ENCODE data around the gene ATAD3B.
A peak's percentile ranks its signal among the peaks of the same experiment; 100 is the strongest.

Gene ATAD3B

GRCh38 chr1:1511533-1512285 lies 40.1 kb downstream of the ATAD3B start, which contains the start of gene ATAD3A (continued):
- TF ChIP-seq ZBTB26 (tag by site-specific recombination; optimal IDR thresholded peaks at IDR 0.05): peak; percentile 99
- no peak for TF ChIP-seq ZNF585B (tag by site-specific recombination; IDR thresholded peaks at IDR 0.05)
- TF ChIP-seq ZNF596 (tag by site-specific recombination; IDR thresholded peaks at IDR 0.05): peak; percentile 8; the same call in 1 of the 2 replicates
- TF ChIP-seq KLF16 (tag by site-specific recombination; IDR thresholded peaks at IDR 0.05): peak; percentile 94; the same call in 1 of the 2 replicates
- peak; percentile 96; the same call in 1 of the 2 replicates for TF ChIP-seq ZNF391 (tag by site-specific recombination; IDR thresholded peaks at IDR 0.05; ENCODE audit: borderline replicate concordance, low read depth)
- TF ChIP-seq ZBTB7A (tag by site-specific recombination; IDR thresholded peaks at IDR 0.05; ENCODE audit: low read depth): peak; percentile 98
- TF ChIP-seq REST (tag by site-specific recombination; IDR thresholded peaks at IDR 0.05): no peak; the same call in 1 of the 2 replicates
- TF ChIP-seq REPIN1 (tag by site-specific recombination; IDR thresholded peaks at IDR 0.05; ENCODE audit: low read depth): no peak
- TF ChIP-seq ZNF747 (tag by site-specific recombination; IDR thresholded peaks at IDR 0.05): no peak
- no peak for TF ChIP-seq GLI2 (tag by site-specific recombination; IDR thresholded peaks at IDR 0.05; ENCODE audit: borderline replicate concordance, low read depth)
- no peak for TF ChIP-seq ZNF214 (tag by site-specific recombination; IDR thresholded peaks at IDR 0.05; ENCODE audit: borderline replicate concordance)
- peak; percentile 98 for TF ChIP-seq ZEB2 (tag by site-specific recombination; IDR thresholded peaks at IDR 0.05)
- peak; percentile 97 for TF ChIP-seq ZBTB21 (tag by site-specific recombination; IDR thresholded peaks at IDR 0.05)
- TF ChIP-seq ZNF174 (tag by site-specific recombination; IDR thresholded peaks at IDR 0.05): no peak
- TF ChIP-seq, protein P1, sequence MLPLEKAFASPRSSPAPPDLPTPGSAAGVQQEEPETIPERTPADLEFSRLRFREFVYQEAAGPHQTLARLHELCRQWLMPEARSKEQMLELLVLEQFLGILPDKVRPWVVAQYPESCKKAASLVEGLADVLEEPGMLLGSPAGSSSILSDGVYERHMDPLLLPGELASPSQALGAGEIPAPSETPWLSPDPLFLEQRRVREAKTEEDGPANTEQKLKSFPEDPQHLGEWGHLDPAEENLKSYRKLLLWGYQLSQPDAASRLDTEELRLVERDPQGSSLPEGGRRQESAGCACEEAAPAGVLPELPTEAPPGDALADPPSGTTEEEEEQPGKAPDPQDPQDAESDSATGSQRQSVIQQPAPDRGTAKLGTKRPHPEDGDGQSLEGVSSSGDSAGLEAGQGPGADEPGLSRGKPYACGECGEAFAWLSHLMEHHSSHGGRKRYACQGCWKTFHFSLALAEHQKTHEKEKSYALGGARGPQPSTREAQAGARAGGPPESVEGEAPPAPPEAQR (tag by site-specific recombination; IDR thresholded peaks at IDR 0.05): 0 out of 2 replicates have a peak, but pooled peaks have one; percentile 31
- TF ChIP-seq TSHZ1 (tag by site-specific recombination; IDR thresholded peaks at IDR 0.05; ENCODE audit: borderline replicate concordance): peak; percentile 43; the same call in 1 of the 2 replicates
- TF ChIP-seq FEZF1 (tag by site-specific recombination; IDR thresholded peaks at IDR 0.05): peak; percentile 20; the same call in 1 of the 2 replicates
- TF ChIP-seq ZNF558 (tag by site-specific recombination; IDR thresholded peaks at IDR 0.05): no peak
- peak; percentile 98 for TF ChIP-seq IKZF3 (tag by site-specific recombination; IDR thresholded peaks at IDR 0.05)
- no peak for TF ChIP-seq ZNF132 (tag by site-specific recombination; IDR thresholded peaks at IDR 0.05; ENCODE audit: borderline replicate concordance)
- TF ChIP-seq, protein P2, sequence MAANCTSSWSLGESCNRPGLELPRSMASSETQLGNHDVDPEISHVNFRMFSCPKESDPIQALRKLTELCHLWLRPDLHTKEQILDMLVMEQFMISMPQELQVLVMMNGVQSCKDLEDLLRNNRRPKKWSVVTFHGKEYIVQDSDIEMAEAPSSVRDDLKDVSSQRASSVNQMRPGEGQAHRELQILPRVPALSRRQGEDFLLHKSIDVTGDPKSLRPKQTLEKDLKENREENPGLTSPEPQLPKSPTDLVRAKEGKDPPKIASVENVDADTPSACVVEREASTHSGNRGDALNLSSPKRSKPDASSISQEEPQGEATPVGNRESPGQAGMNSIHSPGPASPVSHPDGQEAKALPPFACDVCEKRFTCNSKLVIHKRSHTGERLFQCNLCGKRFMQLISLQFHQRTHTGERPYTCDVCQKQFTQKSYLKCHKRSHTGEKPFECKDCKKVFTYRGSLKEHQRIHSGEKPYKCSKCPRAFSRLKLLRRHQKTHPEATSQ (tag by site-specific recombination; IDR thresholded peaks at IDR 0.05): peak; percentile 96; the same call in 1 of the 2 replicates
- no peak for TF ChIP-seq ZNF791 (tag by site-specific recombination; IDR thresholded peaks at IDR 0.05)
- TF ChIP-seq, protein P3, sequence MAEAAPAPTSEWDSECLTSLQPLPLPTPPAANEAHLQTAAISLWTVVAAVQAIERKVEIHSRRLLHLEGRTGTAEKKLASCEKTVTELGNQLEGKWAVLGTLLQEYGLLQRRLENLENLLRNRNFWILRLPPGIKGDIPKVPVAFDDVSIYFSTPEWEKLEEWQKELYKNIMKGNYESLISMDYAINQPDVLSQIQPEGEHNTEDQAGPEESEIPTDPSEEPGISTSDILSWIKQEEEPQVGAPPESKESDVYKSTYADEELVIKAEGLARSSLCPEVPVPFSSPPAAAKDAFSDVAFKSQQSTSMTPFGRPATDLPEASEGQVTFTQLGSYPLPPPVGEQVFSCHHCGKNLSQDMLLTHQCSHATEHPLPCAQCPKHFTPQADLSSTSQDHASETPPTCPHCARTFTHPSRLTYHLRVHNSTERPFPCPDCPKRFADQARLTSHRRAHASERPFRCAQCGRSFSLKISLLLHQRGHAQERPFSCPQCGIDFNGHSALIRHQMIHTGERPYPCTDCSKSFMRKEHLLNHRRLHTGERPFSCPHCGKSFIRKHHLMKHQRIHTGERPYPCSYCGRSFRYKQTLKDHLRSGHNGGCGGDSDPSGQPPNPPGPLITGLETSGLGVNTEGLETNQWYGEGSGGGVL (tag by site-specific recombination; IDR thresholded peaks at IDR 0.05): peak; percentile 46; the same call in 1 of the 2 replicates
- TF ChIP-seq ZSCAN16 (tag by site-specific recombination; IDR thresholded peaks at IDR 0.05): no peak
- no peak for TF ChIP-seq HOXC10 (CRISPR knock-in tag; IDR thresholded peaks at IDR 0.05)
- no peak for TF ChIP-seq HOXA7 (CRISPR knock-in tag; IDR thresholded peaks at IDR 0.05; ENCODE audit: borderline replicate concordance)

Data from HEK293 (cell line).